ENCODE results near the gene MXRA8.

The MXRA8 gene

DNA sequence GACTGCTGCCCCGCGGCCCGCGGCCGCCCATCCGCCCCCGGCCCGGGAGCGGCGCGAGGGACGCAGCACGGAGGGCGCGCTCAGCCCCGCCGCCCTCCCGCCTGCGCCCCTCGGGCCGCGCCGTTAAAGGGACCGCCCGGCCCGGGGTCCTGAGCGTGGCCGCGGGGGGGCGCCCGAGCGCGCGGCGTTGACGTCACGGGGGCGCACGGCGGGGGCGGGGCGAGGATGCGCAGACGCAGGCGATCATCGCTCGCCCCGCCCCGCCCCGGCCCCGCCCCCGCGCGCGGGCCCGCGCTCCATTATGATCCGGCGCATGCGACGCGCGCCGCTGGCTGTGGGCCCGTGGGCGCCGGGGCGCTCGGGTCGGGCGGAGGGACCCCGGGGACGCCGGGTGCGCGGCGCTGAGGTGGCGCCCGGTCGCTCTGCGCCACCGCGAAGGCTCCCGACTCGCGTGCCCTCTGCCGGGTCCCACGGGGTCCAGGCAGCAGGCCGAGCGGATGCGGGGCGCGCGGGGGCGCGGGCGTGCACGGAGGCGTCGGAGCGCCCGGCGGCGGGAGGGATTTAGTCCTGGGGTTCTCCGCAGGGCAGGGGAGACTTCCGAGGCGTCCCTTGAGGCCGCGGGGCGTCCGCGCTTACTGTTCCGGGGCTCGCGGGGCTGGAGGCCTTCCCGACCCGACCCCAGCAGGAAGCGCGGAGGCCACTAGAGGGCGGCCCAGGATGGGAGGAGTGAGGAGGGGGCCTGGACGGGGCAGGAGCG is 8.9 kb downstream of the MXRA8 start, which contains the start of gene DVL1:
TSS of gene DVL1 (minus strand) at position 163 of the 757 bp plus-strand sequence. CDS start 353 bp downstream, outside the sequence.
- DNase-seq (ENCODE audit: low read depth in 2 of 2) = peak; percentile 55 to 60

DNA sequence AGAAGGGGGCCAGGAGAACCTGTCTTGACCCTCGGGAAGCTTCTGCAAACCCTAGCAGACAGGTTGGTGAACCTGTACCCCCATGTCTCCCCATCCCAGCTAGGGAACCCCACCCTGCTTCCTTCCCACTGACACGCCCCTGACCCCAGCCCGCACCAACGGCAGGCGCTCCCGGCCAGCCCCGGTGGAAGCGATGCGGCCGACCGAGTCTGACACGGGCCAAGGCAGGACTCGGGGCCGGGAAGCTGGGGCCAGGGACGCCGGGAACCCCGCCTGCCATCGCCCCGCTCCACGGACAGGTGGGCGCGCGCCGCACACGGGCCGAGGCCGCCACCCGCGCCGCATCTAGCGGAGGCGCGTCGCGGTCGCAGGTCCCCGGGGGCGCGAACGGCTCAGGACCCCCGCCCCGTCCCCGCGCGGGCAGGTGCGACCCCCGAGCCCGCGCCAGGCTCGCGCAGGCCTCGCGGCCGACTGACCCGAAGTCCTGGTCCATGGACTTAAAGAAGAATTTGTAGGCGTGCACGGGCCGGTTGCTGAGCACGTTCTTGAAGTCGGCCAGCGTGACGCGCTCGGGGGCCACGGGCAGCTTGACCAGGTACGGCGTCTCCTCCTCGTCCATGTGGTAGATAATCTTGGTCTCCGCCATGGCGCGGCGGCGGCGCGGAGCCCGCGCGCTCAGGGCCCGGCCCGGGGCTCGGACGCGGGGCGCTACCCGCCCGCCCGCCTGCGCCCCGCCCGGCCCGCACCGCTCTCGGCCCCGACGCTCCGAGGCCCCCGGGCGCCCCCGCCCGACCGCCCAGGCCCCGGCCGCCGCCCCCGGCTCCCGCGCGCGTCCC is 9.7 kb downstream of the MXRA8 start:
- no peak for DNase-seq (ENCODE audit: low read depth in 2 of 2)

DNA sequence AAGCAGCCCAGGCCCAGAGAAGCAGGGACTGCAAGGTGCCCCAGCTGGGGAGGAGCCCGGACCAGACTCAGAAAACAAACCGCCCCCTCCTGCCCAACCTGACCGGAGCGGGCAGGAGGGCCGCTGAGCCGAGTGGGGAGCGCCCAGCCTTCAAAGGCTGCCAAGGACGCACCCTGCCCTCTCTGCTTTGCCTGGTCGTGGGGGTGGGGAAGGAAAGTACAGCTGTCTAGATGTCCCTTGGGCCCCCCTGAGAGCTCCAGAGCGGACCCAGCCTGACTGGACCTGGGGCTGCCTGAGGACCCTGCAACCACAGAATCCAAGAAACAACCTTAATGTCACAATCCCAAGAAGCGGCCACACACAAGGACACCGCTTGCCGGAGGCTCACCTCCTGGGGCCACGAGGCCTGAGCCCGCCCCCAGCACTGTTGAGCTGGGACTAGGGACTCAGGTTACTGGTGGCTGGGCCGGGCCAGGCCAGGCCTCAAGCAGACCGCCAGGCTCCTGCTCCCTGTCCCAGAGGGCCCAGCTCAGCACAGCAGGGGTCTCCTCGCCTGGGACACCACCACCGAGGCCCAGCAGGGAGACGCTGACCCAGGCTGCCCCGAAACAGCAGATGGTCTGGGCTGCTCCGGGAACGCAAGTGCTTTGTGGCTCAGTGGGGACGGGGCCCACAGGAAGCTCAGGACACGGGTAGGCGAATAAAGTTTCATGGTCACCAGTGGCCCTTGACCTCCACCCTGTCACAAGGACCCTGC is 10.5 kb downstream of the MXRA8 start:
- DNase-seq (ENCODE audit: low read depth in 2 of 2) = no peak

DNA sequence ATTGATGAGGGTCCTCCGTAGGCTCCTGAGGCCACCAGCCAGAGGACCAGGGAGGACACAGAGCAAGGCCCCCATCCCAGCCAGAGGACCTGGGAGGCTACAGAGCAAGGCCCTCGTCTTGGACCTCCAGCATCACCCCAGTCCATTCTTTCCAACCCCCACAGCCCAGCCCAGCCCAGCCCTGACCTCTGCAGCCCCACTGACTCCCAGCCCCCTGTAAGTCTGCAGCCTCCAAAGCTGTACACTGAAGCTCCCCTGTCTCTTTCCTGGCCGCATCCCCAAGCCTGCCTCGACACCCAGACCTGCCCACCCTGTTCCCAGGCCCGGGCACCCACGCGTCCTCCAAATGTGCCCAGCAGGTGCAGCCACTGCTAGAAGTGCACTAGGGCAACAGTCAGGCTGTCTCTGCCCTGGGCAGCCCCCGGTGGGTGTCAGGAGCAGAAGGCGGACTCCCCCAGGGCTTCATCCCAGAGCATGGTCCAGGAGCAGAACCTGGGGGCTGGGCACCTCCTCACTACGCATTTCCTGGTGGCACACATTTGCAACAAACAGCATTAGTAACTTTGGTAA is 11.2 kb downstream of the MXRA8 start:
- no peak for DNase-seq (ENCODE audit: low read depth in 2 of 2)

DNA sequence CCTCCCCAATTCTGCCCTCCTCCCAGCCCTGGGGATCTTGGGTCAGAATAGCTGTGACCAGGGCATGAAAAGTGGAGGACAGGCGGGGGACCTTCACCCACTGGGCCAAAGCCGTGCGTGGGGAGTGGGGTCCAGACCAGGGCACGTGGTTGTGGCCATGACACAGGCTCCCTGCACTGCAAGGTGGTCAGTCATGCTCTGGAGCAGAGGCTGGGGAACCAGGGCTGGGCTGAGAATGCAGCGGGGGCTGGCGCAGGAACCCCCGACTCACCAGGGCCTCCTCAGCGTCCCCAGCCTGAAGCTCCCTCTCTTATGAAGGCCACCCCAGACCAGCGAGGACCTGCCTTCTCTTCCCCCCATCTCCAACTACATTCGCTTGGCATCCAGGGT is 11.9 kb downstream of the MXRA8 start:
- no peak for DNase-seq (ENCODE audit: low read depth in 2 of 2)

DNA sequence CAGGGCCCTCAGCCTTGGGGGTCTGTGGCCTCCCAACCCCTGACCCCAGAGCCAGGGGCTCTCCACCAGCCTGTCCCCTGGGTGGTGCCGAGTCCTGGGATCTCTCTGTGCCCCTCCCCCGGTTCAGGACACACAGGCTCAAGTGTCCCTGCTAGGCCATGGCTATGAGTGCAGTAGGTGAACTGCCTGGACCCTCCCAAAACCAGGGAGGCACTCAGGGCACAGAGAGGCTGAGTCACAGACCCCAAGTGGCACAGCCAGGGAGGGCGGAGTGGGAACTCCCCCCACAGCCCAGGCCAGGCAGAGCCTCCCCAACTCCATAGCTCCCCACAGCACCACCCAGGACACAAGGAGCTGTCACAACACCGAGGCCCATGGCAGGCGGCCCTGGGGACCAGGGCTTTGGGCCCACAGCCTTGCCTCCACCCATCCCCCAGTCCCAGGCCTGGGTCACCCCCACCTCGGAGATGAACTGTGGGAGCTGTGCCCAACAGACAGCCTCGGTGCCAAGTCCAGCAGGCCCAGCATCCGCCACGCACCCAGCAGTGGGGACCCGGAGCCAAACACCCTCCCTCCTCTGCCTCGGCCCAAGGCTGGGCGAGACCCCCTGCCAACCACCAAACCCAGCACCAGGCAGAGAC is 12.4 kb downstream of the MXRA8 start:
- no peak for DNase-seq (ENCODE audit: low read depth in 2 of 2)

DNA sequence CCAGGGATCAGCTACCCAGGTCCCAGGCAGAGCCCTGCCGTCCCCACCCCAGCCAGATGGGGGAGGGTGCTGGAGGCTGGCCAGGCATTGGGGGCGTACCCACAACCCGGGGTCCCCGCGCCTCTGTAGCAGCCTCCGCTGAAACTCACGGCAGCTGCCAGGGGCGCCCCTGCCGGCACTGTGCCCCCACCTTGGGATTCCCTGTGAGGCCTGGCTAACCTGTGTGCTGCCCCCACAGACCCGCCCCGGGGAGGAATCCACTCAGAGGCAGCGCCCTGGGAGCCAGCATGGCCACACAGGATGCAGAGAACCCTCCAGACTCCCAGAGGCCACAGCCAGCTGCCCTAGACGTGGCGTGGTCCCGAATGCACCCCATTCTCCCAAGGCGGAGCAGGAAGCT is 13.0 kb downstream of the MXRA8 start:
- no peak for DNase-seq (ENCODE audit: low read depth in 2 of 2)

DNA sequence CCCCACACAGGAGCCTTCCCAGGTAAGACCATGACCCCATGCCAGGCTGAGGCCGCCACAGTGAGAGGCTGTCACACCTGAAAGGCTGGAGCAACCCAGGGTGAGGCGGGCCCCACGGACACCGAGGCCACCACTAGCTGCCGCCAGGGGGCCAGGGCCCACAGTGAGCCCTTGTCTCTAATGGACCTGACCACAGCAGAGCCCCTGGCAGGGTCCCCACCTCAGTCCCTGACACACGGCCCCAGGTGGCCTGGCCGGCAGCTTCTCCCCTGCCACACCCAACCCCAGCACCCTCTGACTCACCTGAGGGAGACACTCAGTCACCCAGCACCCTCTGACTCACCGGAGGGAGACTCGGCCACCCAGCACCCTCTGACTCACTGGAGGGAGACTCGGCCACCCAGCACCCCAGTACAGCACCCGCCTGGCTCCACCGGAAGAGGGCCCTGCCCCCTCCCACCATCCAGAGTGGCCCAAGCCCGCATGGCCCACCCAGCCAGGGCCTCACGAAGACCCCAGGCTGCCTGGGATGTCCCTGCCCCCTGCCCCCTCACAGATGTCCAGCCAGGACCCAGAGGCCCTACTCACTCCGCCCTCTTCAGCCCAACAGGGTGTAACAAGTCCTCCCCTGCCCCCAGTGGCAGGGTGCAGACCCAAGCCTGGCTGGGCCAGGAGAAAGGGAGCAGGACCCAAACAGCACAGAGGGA is 13.5 kb downstream of the MXRA8 start:
- peak; percentile 49 to 54 for DNase-seq (ENCODE audit: low read depth in 2 of 2)

DNA sequence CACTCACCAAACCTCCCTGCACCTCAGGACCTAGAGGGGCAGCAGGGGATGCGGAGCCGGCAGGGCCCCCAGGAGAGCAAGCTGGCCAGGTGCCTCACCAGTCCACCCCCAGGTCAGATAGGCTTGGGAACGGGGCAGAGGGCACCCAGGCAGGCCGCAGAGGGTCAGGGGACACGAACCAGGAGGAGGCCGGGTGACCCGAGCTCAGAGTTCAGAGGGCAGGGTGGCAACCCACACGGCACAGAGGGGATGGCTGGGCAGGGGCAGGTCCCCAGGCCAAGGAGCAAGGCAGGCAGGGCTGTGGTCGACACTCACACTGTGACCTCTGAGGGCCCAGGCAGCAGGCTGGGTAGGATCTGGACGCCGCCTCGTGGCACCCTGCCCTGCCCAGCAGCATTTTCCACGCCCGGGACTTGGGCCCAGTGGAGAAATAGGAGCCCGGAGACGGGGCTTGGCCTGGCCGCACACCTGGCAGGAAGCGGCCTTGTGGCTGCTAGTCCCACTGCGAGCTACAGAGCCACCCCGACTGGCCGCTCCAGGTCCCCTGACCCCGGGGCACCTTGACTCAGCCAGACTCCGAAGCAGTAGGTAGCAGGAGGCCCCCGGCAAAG is 14.4 kb downstream of the MXRA8 start:
- no peak for DNase-seq (ENCODE audit: low read depth in 2 of 2)

DNA sequence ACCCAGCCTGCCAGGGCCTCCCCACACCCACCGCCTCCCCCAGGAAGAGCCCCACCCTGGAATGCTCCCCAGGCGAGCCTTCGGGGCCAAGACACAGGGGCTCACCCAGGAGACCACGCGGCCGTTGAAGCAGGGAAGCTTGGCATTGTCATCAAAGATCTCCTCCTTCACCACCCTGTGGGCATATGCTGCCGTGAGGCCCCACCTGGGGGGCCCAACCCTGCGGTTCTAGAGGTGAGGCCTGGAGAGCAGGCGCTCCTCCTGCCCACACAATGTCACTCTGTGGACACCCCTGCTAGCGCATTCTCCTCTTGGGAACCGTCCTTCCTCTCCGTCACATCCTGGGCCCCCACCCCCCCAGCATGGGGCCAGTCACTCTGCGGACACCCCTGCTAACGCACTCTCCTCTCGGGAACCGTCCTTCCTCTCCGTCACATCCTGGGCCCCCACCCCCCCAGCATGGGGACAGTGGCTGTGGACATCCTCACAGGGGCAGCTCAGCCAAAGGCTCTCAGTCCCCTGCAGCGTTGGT is 15.7 kb downstream of the MXRA8 start:
- DNase-seq (ENCODE audit: low read depth in 2 of 2) = no peak

DNA sequence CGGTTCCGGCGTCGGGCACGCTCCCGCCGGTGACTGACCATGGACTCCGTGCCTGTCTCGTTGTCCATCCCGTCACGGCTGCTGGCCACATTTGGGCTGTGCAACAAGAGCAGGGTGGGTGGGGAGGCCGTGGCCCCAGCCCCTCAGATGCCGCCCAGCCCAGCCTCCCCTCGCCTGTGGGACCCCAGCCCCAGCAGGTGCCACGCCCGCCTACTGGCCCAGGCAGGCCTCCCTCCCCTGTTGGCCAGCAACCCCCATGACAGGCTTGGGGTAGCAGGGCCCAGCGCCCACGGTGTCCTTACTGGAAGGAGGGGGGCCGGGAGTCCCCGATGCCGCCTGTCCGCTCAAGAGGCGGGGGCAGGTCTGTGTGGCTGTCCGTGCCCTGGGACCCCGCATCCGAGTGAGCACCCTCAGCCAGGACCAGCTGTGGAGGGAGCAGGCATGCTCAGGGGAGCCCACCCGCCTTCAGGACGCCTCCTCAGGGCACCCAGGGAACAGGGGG is 16.2 kb downstream of the MXRA8 start:
- no peak for DNase-seq (ENCODE audit: low read depth in 2 of 2)

DNA sequence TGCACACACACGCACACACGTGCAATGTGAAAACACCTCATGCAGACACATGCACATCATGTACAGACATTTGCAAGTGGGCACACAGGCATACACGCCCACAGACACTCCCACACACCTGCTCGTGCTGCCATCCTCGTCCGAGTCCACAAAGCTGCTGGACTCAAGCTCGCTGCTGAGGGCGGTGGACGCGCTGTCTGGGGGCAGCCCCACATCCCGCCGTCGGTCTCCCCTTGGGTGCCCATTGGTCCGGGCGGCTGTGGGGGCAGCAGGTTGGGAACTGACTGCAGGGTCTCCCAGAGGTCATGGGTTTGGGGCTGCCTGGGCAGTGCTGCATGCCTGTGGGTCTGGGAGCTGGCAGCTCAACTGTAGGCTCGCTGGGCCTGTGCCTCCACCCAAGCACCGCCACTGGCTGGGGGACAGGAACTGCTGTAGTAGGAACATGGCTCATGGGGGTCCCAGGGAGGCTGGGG is 16.8 kb downstream of the MXRA8 start:
- no peak for DNase-seq (ENCODE audit: low read depth in 2 of 2)

DNA sequence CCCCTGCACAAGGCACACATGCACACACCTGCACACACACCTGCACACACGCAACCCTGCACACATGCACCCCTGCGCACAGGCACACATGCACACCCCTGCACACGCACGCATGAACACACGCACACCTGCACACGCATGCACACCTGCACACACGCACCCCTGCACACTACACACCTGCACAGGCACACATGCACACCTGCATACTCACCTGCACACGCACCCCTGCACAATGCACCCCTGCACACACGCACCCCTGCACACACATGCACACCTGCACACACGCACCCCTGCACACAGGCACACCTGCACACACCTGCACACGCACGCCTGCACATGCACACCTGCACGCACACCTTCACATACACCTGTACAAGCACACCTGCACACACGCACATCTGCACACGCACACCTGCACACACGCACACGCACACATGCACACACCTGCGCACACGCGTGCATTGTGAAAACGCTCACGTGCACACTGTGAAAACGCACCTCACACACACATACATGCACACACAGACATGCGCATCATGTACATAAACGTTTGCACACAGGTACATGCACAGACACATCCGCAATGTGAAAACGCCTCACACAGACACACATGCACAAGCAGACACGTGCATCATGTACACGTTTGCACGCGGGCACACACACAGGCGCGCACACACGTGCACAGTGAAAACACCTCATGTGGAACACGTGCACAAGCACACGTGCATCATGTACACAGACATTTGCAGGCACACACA is 17.4 kb downstream of the MXRA8 start:
- no peak for DNase-seq (ENCODE audit: low read depth in 2 of 2)

DNA sequence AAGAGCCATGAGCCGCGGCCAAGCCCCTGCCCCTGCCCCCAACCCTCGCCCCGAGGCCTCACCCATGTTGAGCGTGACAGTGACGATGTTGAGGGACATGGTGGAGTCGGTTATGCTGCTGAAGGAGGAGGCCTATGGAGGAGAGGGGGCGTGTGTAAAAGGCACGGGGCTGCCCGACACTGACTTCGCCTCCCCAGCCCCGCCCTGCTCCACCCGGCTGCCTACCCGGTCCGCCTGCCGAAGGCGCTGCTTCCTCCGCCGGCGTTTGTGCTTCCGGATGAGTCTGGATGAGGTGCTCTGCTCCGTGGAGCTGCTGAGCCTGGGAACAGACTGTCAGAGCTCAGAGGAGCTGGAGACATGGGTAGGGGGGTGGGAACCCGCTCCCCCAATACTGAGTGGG is 18.2 kb downstream of the MXRA8 start:
- no peak for DNase-seq (ENCODE audit: low read depth in 2 of 2)

DNA sequence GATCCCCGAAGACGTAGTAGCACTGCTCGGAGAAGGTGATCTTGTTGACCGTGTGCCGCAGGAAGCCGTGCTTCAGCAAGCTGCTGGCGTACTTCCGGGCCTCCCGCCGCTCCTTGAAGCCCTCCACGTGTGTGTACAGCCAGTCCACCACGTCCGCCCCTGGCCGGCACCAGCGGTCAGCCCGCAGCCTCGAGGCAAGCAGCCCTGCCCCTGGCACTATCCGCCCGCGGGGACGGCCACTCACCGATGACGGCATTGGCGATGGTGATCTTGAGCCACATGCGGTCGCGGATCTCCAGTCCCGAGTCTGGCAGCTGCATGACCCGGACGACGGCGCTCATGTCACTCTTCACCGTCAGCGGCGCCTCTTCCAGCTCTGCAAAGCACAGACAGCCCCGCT is 20.1 kb downstream of the MXRA8 start:
- no peak for DNase-seq (ENCODE audit: low read depth in 2 of 2)

DNA sequence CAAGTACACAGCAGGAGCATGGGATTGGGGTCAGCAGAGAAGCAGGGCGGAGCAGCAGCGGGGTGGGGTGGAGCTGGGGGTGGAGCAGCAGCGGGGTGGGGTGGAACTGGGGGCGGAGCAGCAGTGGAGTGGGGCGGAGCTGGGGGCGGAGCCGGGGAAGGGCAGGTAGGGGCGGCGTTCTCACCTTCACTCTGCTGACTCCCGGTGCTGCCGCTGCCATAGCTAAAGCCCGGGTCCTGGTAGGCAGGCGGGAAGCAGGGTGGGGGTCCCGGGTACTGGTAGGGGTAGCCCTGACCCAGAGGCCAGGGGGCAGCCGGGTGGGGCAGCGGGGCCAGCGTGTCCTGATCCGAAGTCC is 20.6 kb downstream of the MXRA8 start:
- DNase-seq (ENCODE audit: low read depth in 2 of 2) = peak; percentile 24 to 55

DNA sequence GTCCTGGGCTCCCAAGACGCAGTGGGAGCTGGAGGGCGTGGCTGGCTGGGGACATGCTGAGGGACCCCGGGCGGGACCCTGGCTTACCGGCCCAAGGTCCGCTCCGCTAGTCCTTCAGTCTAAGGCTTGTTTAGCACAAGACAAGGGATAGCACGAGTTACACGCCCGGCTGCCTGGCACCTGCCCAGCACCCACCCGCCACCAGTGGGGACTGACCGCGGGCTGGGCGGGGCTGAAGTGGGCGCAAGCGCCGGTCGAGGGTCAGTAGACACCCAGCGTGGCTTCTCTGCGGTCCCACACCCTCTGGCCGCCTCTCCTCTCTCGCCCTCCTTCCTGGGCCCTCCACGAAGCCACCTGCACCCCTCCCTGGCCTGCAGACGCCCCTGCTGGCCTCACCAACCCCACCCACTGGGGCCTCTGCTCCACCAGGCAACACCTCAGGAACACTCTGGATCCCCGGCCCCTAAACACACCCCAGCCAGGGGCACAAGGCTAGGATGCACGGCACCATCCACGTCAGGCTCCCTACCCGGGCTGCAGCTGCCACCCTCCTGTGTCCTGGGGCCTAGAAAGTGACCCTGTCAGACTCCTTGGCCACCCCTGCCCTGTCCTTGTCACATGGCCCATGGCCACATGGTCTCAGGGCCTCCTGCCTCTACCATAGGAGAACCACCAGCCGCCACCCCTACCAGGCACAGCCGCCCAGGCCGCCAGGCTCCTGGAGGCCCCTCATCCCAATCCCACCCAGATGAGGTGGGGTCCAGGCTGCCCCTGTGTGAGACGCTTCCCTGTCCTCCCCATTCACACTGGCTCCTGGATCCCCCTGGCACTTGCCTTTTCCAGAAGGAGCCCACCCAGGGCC is 21.2 kb downstream of the MXRA8 start:
- DNase-seq (ENCODE audit: low read depth in 2 of 2) = no peak

DNA sequence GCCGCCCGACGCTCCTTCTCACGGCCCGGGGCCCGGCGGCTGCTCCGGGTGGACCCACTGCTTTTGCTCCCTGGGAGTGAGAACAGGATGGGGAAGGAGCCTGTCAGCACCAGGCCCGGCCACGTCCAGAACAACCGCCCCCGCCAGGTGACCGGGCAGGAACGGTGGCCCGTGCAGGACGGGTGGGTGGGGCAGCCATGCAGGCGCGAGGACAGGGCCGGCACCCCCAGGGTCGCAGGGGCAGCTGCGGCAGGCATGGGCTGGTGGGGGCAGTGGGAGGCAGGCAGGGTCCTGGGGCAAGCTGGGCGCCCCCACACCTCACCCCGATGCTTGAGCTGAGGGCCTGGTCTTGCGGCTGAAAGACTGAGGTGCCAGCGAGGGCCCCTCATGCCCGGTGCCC is 21.9 kb downstream of the MXRA8 start:
- no peak for DNase-seq (ENCODE audit: low read depth in 2 of 2)
